HG03139 (cell line): Measurements from ENCODE around the gene ODAPH.
"Not testable (repeated sequence)": the region's sequence is repeated elsewhere in the genome, so short reads cannot be mapped to it uniquely, and the experiment has no call there.

ENCODE experiments used
- ATAC-seq: cut with Tn5 transposase; IDR thresholded peaks from one replicate; pipeline ENCODE4 v1.9.1; 2021; ENCODE audit not compliant: unreplicated experiment

ODAPH gene

GRCh38 chr4:75544220-75544619 is 11.6 kb upstream of the ODAPH start:
- ATAC-seq: not testable (repeated sequence)

- ATAC-seq: no peak
Observed at GRCh38 chr4:75544870-75545269, 11.0 kb upstream of the ODAPH start.

GRCh38 chr4:75545526-75545925 is 10.3 kb upstream of the ODAPH start:
- ATAC-seq: no peak

- ATAC-seq: no peak
Observed at GRCh38 chr4:75547647-75548387, 8.0 kb upstream of the ODAPH start.

- ATAC-seq: no peak
Observed at GRCh38 chr4:75549019-75549418, 6.8 kb upstream of the ODAPH start.

- ATAC-seq: no peak
Observed at GRCh38 chr4:75552452-75552851, 3.4 kb upstream of the ODAPH start.

- no peak for ATAC-seq
Observed at GRCh38 chr4:75557696-75558095, 1.8 kb downstream of the ODAPH start.

GRCh38 chr4:75561789-75562188 is 5.9 kb downstream of the ODAPH start:
- no peak for ATAC-seq

GRCh38 chr4:75564023-75564422 is 8.2 kb downstream of the ODAPH start:
- no peak for ATAC-seq

GRCh38 chr4:75565481-75565880 is 9.6 kb downstream of the ODAPH start:
- no peak for ATAC-seq

GRCh38 chr4:75566911-75567310 is 11.0 kb downstream of the ODAPH start:
- no peak for ATAC-seq

GRCh38 chr4:75567725-75568124 is 11.9 kb downstream of the ODAPH start:
- ATAC-seq: no peak

- no peak for ATAC-seq
Observed at GRCh38 chr4:75584067-75584466, 28.2 kb downstream of the ODAPH start.

- ATAC-seq: no peak
Observed at GRCh38 chr4:75593393-75593792, 37.5 kb downstream of the ODAPH start.

GRCh38 chr4:75596061-75596460 is 40.2 kb downstream of the ODAPH start:
- no peak for ATAC-seq

- no peak for ATAC-seq
Observed at GRCh38 chr4:75598390-75598789, 42.5 kb downstream of the ODAPH start.

- ATAC-seq: no peak
Observed at GRCh38 chr4:75599647-75600046, 43.8 kb downstream of the ODAPH start.

- ATAC-seq: no peak
Observed at GRCh38 chr4:75605928-75606327, 50.1 kb downstream of the ODAPH start.

GRCh38 chr4:75612306-75612705 is 56.4 kb downstream of the ODAPH start:
- no peak for ATAC-seq
